ENCODE results near the gene HOXD1. TPM values are rescaled to one million over a fixed set of nuclear protein-coding genes. Genes with fewer than 3 reads are reported as not detected.

HOXD1 gene
- total RNA-seq, 1 donor from 2014 or later: 15.7 TPM

Other genes with a start within 250 kb of the HOXD1 start
- 34.9 and 45.8 TPM in 2 replicates for gene LNPK, start 186.4 kb upstream of the HOXD1 start, total RNA-seq
- not detected in 2 replicates for gene EVX2, start 104.7 kb upstream of the HOXD1 start, total RNA-seq
- not detected in 2 replicates for gene HOXD13, start 95.9 kb upstream of the HOXD1 start, total RNA-seq
- gene HOXD12, start 88.9 kb upstream of the HOXD1 start, total RNA-seq: not detected in 2 replicates
- gene HOXD11, start 81.4 kb upstream of the HOXD1 start, total RNA-seq: 4.7 and 10.5 TPM in 2 replicates
- 3.3 and 33.5 TPM in 2 replicates for gene HOXD10, start 71.9 kb upstream of the HOXD1 start, total RNA-seq
- gene HOXD9, start 65.9 kb upstream of the HOXD1 start, total RNA-seq: 2.4 and 15.7 TPM in 2 replicates
- 13.4 and 41.9 TPM in 2 replicates for gene HOXD8, start 59.0 kb upstream of the HOXD1 start, total RNA-seq
- 6.6 and 23.2 TPM in 2 replicates for gene HOXD4, start 37.1 kb upstream of the HOXD1 start, total RNA-seq
- 2.3 and 26.9 TPM in 2 replicates for gene HOXD3, start 31.4 kb upstream of the HOXD1 start, total RNA-seq
- 35.3 and 40.7 TPM in 2 replicates for gene MTX2, start 80.8 kb downstream of the HOXD1 start, total RNA-seq